ENCODE results near the gene CDK11A. TPM values are rescaled to one million over a fixed set of nuclear protein-coding genes. Genes with fewer than 3 reads are reported as not detected.
"Not testable (repeated sequence)": the region's sequence is repeated elsewhere in the genome, so short reads cannot be mapped to it uniquely, and the experiment has no call there.

Gene CDK11A
- total and polyA plus RNA-seq, 4 donors, result 6.8 to 41.4 (median 26.2) TPM

- WGBS (ENCODE audit: insufficient coverage), result 97% methylated on average over 15 of the region's 17 CpGs
- not testable (repeated sequence) for DNase-seq (ENCODE audit: low read depth in 4 of 6, low spot score in 6 of 6); H3K27me3 ChIP-seq (ENCODE audit: control insufficient read depth, insufficient read depth, low read length); H3K27ac ChIP-seq (ENCODE audit: low read depth, low read length); H3K4me1 ChIP-seq (ENCODE audit: control insufficient read depth, insufficient read depth, low read length); H3K9me3 ChIP-seq (ENCODE audit: control insufficient read depth, insufficient read depth, low read length); H3K4me3 ChIP-seq (ENCODE audit: low read depth, low read length)
- H3K36me3 ChIP-seq (ENCODE audit: control insufficient read depth, insufficient read depth, low read length), result peaks cover 25% of the 10 kb centered on the region
Measured at GRCh38 chr1:1726088-1726487, 1.9 kb upstream of the CDK11A start.

- DNase-seq (ENCODE audit: low read depth in 4 of 6, low spot score in 6 of 6), result no peak
- peaks cover 23% of the 10 kb centered on the region for H3K36me3 ChIP-seq (ENCODE audit: control insufficient read depth, insufficient read depth, low read length)
- H3K9me3 ChIP-seq (ENCODE audit: control insufficient read depth, insufficient read depth, low read length), result no peaks in the 10 kb centered on the region
- WGBS (ENCODE audit: insufficient coverage), result 100% methylated on average over 3 of the region's 7 CpGs
- no peaks in the 10 kb centered on the region for H3K27me3 ChIP-seq (ENCODE audit: control insufficient read depth, insufficient read depth, low read length)
- no peaks in the 10 kb centered on the region for H3K4me1 ChIP-seq (ENCODE audit: control insufficient read depth, insufficient read depth, low read length)
- no peak overlapping the region for H3K27ac ChIP-seq (ENCODE audit: low read depth, low read length)
- H3K4me3 ChIP-seq (ENCODE audit: low read depth, low read length), result no peak overlapping the region
Measured at GRCh38 chr1:1721201-1721600, 3.0 kb downstream of the CDK11A start.

- not testable (repeated sequence) for H3K27me3 ChIP-seq (ENCODE audit: control insufficient read depth, insufficient read depth, low read length); H3K4me3 ChIP-seq (ENCODE audit: low read depth, low read length); H3K9me3 ChIP-seq (ENCODE audit: control insufficient read depth, insufficient read depth, low read length); DNase-seq (ENCODE audit: low read depth in 4 of 6, low spot score in 6 of 6); H3K27ac ChIP-seq (ENCODE audit: low read depth, low read length); H3K4me1 ChIP-seq (ENCODE audit: control insufficient read depth, insufficient read depth, low read length)
- H3K36me3 ChIP-seq (ENCODE audit: control insufficient read depth, insufficient read depth, low read length), result peaks cover 25% of the 10 kb centered on the region
- 84% methylated on average over 11 of the region's 18 CpGs for WGBS (ENCODE audit: insufficient coverage)
Measured at GRCh38 chr1:1715109-1715883, 8.9 kb downstream of the CDK11A start.

GRCh38 chr1:1707897-1708296, 16.3 kb downstream of the CDK11A start:
- H3K4me1 ChIP-seq (ENCODE audit: control insufficient read depth, insufficient read depth, low read length); H3K27ac ChIP-seq (ENCODE audit: low read depth, low read length); H3K27me3 ChIP-seq (ENCODE audit: control insufficient read depth, insufficient read depth, low read length); DNase-seq (ENCODE audit: low read depth in 4 of 6, low spot score in 6 of 6); H3K9me3 ChIP-seq (ENCODE audit: control insufficient read depth, insufficient read depth, low read length); H3K4me3 ChIP-seq (ENCODE audit: low read depth, low read length): not testable (repeated sequence)
- WGBS (ENCODE audit: insufficient coverage), result no CpG with 5 or more reads among the region's 20 CpGs
- H3K36me3 ChIP-seq (ENCODE audit: control insufficient read depth, insufficient read depth, low read length), result peaks cover 42% of the 10 kb centered on the region

GRCh38 chr1:1707241-1707640, 16.9 kb downstream of the CDK11A start:
- peaks cover 42% of the 10 kb centered on the region for H3K36me3 ChIP-seq (ENCODE audit: control insufficient read depth, insufficient read depth, low read length)
- not testable (repeated sequence) for H3K4me1 ChIP-seq (ENCODE audit: control insufficient read depth, insufficient read depth, low read length); H3K4me3 ChIP-seq (ENCODE audit: low read depth, low read length); H3K27ac ChIP-seq (ENCODE audit: low read depth, low read length); H3K27me3 ChIP-seq (ENCODE audit: control insufficient read depth, insufficient read depth, low read length); DNase-seq (ENCODE audit: low read depth in 4 of 6, low spot score in 6 of 6); H3K9me3 ChIP-seq (ENCODE audit: control insufficient read depth, insufficient read depth, low read length)
- no CpG with 5 or more reads among the region's 23 CpGs for WGBS (ENCODE audit: insufficient coverage)

GRCh38 chr1:1705623-1706022, 18.5 kb downstream of the CDK11A start:
- DNase-seq (ENCODE audit: low read depth in 4 of 6, low spot score in 6 of 6); H3K27ac ChIP-seq (ENCODE audit: low read depth, low read length); H3K4me3 ChIP-seq (ENCODE audit: low read depth, low read length); H3K9me3 ChIP-seq (ENCODE audit: control insufficient read depth, insufficient read depth, low read length); H3K27me3 ChIP-seq (ENCODE audit: control insufficient read depth, insufficient read depth, low read length); H3K4me1 ChIP-seq (ENCODE audit: control insufficient read depth, insufficient read depth, low read length): not testable (repeated sequence)
- no CpG with 5 or more reads among the region's 10 CpGs for WGBS (ENCODE audit: insufficient coverage)
- peaks cover 42% of the 10 kb centered on the region for H3K36me3 ChIP-seq (ENCODE audit: control insufficient read depth, insufficient read depth, low read length)

GRCh38 chr1:1704284-1704957, 19.7 kb downstream of the CDK11A start:
- H3K9me3 ChIP-seq (ENCODE audit: control insufficient read depth, insufficient read depth, low read length); H3K4me1 ChIP-seq (ENCODE audit: control insufficient read depth, insufficient read depth, low read length); H3K27ac ChIP-seq (ENCODE audit: low read depth, low read length); DNase-seq (ENCODE audit: low read depth in 4 of 6, low spot score in 6 of 6); H3K27me3 ChIP-seq (ENCODE audit: control insufficient read depth, insufficient read depth, low read length); H3K4me3 ChIP-seq (ENCODE audit: low read depth, low read length): not testable (repeated sequence)
- WGBS (ENCODE audit: insufficient coverage), result 96% methylated on average over 13 of the region's 27 CpGs
- peaks cover 42% of the 10 kb centered on the region for H3K36me3 ChIP-seq (ENCODE audit: control insufficient read depth, insufficient read depth, low read length)

GRCh38 chr1:1703796-1704195, 20.4 kb downstream of the CDK11A start:
- no peaks in the 10 kb centered on the region for H3K27me3 ChIP-seq (ENCODE audit: control insufficient read depth, insufficient read depth, low read length)
- no peaks in the 10 kb centered on the region for H3K4me1 ChIP-seq (ENCODE audit: control insufficient read depth, insufficient read depth, low read length)
- no peak overlapping the region for H3K27ac ChIP-seq (ENCODE audit: low read depth, low read length)
- H3K9me3 ChIP-seq (ENCODE audit: control insufficient read depth, insufficient read depth, low read length), result no peaks in the 10 kb centered on the region
- WGBS (ENCODE audit: insufficient coverage), result 97% methylated on average over 22 of the region's 22 CpGs
- DNase-seq (ENCODE audit: low read depth in 4 of 6, low spot score in 6 of 6), result no peak
- no peak overlapping the region for H3K4me3 ChIP-seq (ENCODE audit: low read depth, low read length)
- H3K36me3 ChIP-seq (ENCODE audit: control insufficient read depth, insufficient read depth, low read length), result peaks cover 42% of the 10 kb centered on the region

GRCh38 chr1:1702506-1702905, 21.7 kb downstream of the CDK11A start:
- not testable (repeated sequence) for DNase-seq (ENCODE audit: low read depth in 4 of 6, low spot score in 6 of 6); H3K4me1 ChIP-seq (ENCODE audit: control insufficient read depth, insufficient read depth, low read length); H3K27me3 ChIP-seq (ENCODE audit: control insufficient read depth, insufficient read depth, low read length); H3K9me3 ChIP-seq (ENCODE audit: control insufficient read depth, insufficient read depth, low read length); H3K27ac ChIP-seq (ENCODE audit: low read depth, low read length); H3K4me3 ChIP-seq (ENCODE audit: low read depth, low read length)
- peaks cover 39% of the 10 kb centered on the region for H3K36me3 ChIP-seq (ENCODE audit: control insufficient read depth, insufficient read depth, low read length)
- WGBS (ENCODE audit: insufficient coverage), result no CpG with 5 or more reads among the region's 18 CpGs

GRCh38 chr1:1700557-1700956, 23.6 kb downstream of the CDK11A start:
- not testable (repeated sequence) for H3K4me3 ChIP-seq (ENCODE audit: low read depth, low read length); H3K27me3 ChIP-seq (ENCODE audit: control insufficient read depth, insufficient read depth, low read length); DNase-seq (ENCODE audit: low read depth in 4 of 6, low spot score in 6 of 6); H3K9me3 ChIP-seq (ENCODE audit: control insufficient read depth, insufficient read depth, low read length); H3K27ac ChIP-seq (ENCODE audit: low read depth, low read length); H3K4me1 ChIP-seq (ENCODE audit: control insufficient read depth, insufficient read depth, low read length)
- H3K36me3 ChIP-seq (ENCODE audit: control insufficient read depth, insufficient read depth, low read length), result peaks cover 23% of the 10 kb centered on the region
- no CpG with 5 or more reads among the region's 33 CpGs for WGBS (ENCODE audit: insufficient coverage)
